GM19455 (cell line): Measurements from ENCODE around the gene ACTN4.

Experiments
- ATAC-seq: cut with Tn5 transposase; IDR thresholded peaks from one replicate; pipeline ENCODE4 v1.9.1; 2021; ENCODE audit not compliant: unreplicated experiment

Gene ACTN4

GRCh38 chr19:38722947-38723605, 75.6 kb downstream of the ACTN4 start:
- ATAC-seq, result no peak

GRCh38 chr19:38723606-38723965, 76.1 kb downstream of the ACTN4 start:
- no peak for ATAC-seq

GRCh38 chr19:38723990-38724854, 76.8 kb downstream of the ACTN4 start:
- ATAC-seq, result no peak

- no peak for ATAC-seq
These were observed 78.2 kb downstream of the ACTN4 start for GRCh38 chr19:38725469-38726283.

DNA sequence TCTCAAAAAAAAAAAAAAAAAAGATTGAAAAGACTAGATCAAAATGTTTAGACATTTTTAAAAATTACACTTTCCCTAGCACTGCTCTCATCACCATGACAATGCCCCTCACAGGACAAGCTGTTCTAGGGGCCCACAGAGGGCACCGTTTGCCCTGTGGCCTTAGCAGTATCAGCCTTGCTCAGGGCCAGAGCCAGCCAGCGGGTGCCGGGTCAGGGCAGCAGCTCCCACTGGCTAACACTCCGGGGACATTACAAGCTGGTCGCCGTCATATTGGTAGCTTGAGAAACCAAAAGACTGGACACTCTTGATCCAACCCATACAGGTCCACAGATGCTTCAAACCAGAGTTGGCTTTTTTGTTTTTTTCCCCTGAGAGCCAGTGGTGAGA, 78.8 kb downstream of the ACTN4 start:
- no peak for ATAC-seq

DNA sequence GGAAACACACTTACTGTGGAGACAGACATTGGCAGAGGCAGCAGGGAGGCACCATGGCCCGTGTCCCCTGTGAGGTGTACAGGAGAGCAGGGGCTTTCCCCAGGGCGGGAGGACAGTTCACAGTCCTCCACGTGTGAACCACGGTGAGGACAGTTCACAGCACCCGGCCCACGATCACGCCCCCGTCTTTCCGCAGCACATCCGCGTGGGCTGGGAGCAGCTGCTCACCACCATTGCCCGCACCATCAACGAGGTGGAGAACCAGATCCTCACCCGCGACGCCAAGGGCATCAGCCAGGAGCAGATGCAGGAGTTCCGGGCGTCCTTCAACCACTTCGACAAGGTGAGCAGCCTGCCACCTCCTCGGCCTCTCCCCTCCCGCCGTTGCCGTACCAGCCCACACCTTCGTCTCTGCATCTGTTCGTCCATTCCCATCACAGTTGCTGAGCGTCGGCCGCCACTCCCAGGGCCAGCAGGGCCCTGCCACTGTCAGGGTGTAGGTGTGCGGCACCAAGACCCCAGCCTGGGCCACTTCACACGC, 79.4 kb downstream of the ACTN4 start:
- ATAC-seq, result no peak

DNA sequence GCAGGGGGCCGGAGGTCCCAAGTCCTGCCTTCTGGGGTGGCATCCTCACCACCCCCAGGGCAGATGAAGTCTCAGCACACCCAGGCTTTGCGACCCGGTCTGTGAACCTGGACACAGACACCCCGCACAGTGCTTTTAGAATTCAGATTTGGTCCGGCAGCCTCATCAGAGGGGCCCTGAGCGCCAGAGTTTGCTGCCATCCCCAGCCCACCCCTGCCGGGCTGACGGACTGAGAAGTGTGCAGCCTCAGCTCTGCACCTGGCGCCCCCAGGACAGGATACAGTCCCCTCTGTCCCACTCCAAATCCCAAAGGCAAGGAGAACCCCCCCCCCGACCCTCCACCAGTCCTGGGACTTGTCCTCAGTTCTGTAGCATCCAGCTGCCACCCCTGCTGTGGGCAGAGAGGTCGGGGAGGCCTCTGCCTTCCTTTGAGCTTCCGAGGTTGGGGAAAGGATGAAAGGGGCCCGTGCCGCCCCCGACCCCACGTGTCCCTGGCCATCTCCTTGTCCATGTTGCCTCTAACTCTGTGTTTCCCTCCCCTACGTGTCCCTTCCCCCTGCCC, 79.9 kb downstream of the ACTN4 start:
- no peak for ATAC-seq

DNA sequence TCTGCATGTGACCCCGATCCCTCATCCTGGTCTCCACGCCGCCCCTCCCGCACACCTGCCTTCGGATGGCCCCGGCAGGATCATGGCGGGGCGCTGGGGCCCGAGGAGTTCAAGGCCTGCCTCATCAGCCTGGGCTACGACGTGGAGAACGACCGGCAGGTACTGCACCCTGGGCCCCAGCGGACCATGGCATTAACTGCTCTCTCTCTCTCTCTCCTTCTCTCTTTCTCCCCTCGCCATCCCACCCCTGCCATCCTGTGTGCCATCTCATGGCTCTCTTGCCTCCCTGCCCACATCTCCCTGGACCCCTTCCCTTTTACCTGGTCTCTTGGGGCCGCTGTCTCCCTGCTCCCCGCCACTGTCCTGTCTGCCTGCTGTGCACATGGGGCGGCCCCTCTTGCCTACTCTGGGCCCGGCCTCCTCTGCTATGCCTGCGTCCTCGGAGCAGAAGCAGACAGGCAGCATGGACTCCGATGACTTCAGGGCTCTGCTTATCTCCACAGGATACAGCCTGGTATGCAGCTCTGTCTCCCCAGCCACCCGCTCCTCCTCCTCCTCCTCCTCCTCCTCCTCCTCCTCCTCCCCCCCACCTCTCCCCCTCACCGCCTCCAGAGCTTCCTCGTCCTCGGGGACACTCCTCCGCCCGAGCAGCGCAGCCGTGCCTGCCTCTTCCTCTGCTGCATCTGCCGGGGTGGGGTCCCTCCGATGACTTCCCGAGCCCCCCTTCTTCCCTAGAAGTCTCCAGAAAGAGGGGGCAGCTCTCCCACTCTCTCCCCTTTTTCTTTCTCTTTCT, 80.6 kb downstream of the ACTN4 start:
- no peak for ATAC-seq

- no peak for ATAC-seq
These were observed 81.5 kb downstream of the ACTN4 start for GRCh38 chr19:38728752-38729541.

- ATAC-seq, result no peak
These were observed 82.4 kb downstream of the ACTN4 start for GRCh38 chr19:38729653-38730469.

DNA sequence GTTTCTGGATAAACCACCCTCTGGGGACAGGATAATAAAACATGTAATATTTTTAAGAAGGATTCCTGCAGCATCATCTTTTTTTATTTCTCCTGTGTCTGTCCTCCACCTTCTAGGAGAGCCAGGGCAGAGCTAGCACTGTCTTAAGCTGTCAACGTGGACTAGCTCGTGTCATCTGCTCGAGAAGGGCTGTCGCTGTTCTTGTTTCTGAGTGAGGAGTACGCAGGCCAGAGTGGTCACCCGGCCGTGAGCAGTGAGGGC, 83.0 kb downstream of the ACTN4 start:
- no peak for ATAC-seq

DNA sequence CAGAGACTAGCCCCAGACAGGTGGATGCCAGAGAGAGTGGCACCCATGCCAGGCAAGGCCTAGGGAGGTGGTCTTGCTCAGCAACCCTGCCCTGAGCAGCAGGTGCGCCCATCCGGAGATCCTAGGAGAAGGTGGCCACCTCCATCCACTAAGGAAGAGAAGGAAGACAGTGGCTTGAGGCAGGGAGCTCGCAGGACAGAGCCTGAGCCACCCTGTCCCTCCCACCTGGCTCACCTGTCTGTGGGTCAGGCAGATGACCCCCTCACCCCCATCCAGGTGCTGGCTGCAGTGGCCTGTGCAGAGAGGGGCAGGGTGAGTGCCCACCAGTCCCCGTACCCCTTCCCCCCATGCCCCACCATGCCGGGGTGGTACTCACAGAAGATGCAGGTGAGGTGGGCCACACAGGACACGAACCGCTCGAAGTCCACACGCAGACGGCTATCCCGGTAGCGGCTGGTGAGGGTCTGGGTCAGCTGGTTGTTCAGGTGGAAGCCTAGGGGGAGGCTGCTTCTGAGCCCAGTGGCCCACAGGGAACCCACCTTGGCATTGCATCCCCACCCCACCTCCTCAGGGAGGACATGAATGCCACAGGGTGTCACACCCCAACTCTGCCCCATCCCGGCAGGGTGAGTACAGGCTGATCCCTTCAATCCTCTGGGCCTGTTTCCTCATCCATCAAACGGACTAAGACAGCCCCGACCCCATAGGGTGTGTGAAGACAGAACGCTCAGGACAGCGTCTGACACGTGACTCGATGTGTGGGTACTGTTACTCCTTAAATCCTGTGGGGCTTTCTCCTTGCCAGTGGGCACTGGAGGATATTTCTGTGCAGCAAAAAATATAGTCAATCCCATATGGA, 83.5 kb downstream of the ACTN4 start:
- no peak for ATAC-seq

DNA sequence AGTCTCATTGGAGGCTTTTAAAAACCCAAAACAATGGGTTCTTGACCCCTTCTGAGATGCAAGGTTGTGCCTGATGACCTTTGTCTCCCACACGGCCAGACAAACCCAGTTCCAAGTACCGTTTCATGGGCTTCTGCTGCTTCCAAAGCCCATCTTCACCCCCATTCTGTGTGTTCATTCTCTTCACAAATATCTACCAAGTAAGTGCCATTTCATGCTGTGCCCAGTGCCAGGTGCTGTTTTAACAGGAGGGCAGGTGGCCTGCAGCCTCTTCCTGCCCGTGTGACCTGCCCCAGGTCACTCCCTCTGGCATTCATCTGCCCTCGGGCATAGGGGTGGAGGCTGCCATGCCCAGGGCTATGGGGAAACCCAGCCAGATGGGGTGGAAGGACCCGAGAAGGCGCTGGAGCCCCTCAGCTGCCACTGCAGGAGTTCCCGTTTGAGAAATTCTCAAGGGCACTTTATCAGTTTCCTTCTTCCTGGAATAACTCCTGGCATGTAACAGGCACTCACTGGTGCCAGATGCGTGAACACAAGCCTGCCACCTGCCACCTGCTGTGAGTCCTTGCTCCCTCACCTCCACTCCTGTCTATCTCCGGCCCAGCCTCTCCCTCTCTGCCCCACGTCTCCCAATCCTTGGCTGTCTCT, 84.3 kb downstream of the ACTN4 start:
- ATAC-seq, result no peak

GRCh38 chr19:38733241-38733492, 85.7 kb downstream of the ACTN4 start:
- ATAC-seq, result no peak

- ATAC-seq, result no peak
These were observed 86.2 kb downstream of the ACTN4 start for GRCh38 chr19:38733493-38734175.

DNA sequence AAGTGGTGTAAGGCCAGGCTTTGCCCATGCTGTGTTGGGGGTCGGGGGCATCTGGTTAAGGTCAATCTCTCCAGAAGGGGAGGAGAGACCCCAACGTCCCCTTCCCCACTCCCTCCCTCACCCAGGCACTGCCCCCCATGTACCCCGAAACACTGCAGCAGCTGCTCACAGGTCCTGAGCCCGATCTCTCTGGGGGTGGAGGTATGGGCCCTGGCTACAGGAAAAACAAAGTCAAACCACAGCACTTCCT, 86.7 kb downstream of the ACTN4 start:
- no peak for ATAC-seq

DNA sequence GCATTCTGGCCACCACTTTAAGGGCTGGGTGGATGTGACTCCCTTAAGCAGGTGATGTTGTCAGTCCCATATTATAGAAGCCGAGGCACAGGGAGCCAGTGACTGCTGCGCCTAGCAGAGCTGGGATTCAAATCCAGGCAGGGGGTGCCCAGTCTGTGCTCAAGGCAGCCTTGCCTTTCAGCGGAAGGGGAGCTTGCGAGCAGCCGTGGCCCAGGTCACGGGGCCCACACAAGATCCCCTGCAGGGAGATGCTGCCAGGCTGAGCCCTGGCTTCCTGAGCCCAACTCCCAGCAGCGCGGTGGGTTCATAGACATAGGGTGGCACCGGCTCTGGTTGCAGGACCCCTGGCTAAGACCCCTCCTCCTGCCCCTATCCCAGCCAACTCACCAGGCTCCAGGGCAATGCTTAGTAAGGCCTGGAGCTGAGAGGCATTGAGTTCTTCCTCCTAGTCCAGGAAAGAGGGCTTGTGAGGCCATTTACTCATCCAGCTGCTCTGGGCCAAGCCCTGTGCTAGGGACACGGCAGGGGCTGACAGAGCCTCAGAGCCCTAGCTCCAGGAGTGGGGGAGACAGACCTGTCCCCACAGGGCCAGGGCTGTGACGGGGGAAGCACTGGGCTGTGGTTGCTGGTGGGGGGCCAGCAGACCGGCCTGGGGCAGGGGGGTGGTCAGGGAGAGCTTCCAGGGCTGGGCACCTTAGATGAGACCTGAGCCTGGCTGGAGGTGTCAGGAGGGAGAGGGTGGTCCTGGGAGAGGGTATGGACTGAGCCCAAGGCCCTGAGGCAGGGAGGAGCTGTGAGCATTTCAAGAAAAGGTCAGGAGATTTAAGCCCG, 87.2 kb downstream of the ACTN4 start:
- no peak for ATAC-seq
